ENCODE data around the gene ATG9B.

ATG9B gene

DNA sequence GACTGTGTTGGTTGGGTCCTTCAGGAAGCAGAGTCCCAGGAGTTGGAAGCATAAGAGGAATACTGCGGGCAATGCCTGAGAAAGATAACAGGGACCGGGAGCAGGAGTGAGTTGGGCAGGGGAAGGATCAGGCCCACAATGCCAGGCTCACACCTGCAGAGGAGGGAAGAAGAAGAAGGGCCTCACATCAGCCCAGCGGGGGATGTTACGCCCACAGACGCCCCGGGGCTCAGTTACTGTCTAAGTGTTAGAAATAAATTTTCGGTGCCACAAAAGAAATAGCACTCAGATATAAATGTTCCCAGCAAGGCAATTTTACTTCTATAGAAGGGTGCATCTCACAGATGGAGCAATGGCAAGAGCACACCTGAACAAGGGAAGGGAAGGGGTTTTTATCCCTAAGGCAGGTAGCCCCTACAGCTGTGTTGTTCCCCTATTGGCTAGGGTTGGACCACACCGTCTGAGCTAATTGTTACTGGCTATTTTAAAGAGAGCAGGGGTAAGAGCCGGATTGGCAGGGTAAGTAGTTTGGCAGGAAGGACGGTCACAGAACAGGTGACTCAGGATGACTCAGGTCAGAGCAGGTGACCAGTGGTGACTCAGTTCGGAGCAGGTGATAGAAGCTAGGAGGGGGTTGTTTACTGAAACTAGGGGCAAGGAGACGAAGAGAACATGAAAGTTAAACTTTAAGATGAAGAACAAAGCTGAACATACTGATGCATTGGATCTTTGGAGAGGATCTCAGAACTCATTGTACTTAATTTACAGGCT lies 33.7 kb downstream of the ATG9B start, which contains the start of gene NOS3:
TSS of gene NOS3 (plus strand) at position 602 of the 771 bp plus-strand sequence. CDS start 2,787 bp downstream, outside the sequence.
- Histone ChIP-seq H3K4me3 (ENCODE audit: low read length) (no peak within 1 kb of the TSS), H3K9me3 (ENCODE audit: control insufficient read depth, low read depth, low read length) (no peaks in the 10 kb centered on the region), H3K27me3 (ENCODE audit: control insufficient read depth, insufficient read depth, low read length) (no peaks in the 10 kb centered on the region), H3K9ac (ENCODE audit: low read length) (no peak within 1 kb of the TSS), H3K36me3 (ENCODE audit: control insufficient read depth, low read depth, low read length) (no peaks in the 10 kb centered on the region), H3K4me1 (ENCODE audit: control insufficient read depth, low read depth, low read length) (peaks cover 12% of the 10 kb centered on the region), H3K27ac (ENCODE audit: low read length) (no peak within 1 kb of the TSS)

DNA sequence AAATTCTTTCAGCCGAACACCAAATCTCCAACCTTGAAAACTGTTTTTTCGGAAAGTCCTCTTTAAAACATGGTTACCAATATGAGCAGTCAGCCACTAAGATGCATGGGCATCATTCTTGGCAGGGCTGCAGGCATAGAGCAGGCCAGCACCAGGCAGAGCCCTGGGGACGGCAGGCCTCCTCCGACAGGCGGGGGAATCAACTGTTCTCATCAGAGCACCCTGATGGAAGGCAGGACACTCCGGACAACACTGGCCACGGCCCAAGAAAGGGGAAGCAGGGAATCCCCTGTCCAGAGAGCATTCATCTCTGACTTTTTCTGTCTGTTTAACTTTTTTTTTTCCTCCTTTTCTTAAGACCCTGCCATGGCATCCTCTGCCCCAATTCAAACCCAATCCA lies 34.8 kb downstream of the ATG9B start:
- Histone ChIP-seq H3K9me3 (ENCODE audit: control insufficient read depth, low read depth, low read length) (no peaks in the 10 kb centered on the region), H3K4me3 (ENCODE audit: low read length) (no peak overlapping the region), H3K27me3 (ENCODE audit: control insufficient read depth, insufficient read depth, low read length) (no peaks in the 10 kb centered on the region), H3K4me1 (ENCODE audit: control insufficient read depth, low read depth, low read length) (peaks cover 12% of the 10 kb centered on the region), H3K27ac (ENCODE audit: low read length) (no peak overlapping the region), H3K36me3 (ENCODE audit: control insufficient read depth, low read depth, low read length) (no peaks in the 10 kb centered on the region), H3K9ac (ENCODE audit: low read length) (no peak overlapping the region)

DNA sequence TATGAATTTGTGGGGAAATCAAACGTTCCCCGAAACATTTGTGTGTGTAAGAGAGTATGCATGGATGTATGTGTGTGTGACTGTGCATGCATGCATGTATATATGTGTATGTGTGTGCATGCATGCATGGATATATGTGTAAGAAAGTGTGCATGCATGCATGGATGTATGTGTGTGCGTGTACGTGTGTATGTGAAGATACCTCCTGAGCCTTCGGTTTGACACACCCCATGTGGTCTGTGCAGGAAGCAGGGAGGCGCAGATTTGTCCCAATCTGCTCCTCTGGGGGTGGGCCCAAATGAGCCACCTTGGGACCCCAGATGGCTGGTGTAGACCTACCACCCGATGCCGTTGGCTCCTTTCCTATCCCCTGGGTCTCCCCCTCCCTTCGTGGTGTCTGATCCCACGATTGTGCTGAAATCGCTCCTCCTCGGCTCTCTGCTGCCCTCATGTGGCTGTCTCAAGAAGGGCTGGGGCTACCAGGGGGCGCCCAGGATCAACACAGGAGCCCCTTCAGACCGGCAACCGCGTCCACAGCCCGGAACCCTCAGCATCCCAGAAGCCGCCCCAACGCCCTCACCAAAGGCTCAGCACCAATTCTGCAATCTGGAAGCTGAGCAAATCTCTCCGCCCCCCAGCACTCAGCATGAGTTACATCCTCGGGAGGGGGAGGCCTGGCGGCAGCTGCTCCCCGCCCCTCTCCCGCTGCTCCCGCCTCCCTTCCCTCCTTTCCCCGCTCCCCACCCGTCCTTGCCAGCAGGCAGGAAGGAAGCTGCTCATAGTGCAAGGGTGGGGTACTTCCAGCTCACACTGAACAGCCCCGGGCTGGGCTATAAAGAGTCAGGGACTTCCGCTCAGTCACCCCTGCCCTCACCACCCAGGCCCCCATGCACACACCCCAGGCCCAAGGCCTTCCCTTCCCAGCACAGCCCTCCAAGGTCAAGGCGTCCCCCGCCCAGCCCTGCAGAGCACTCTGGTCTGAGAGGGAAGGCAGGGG lies 35.8 kb downstream of the ATG9B start:
- Histone ChIP-seq H3K9ac (ENCODE audit: low read length) (no peak overlapping the region), H3K4me3 (ENCODE audit: low read length) (peak overlapping the region; percentile 58), H3K27me3 (ENCODE audit: control insufficient read depth, insufficient read depth, low read length) (peaks cover 1% of the 10 kb centered on the region), H3K4me1 (ENCODE audit: control insufficient read depth, low read depth, low read length) (peaks cover 12% of the 10 kb centered on the region), H3K36me3 (ENCODE audit: control insufficient read depth, low read depth, low read length) (no peaks in the 10 kb centered on the region), H3K27ac (ENCODE audit: low read length) (no peak overlapping the region), H3K9me3 (ENCODE audit: control insufficient read depth, low read depth, low read length) (no peaks in the 10 kb centered on the region)

DNA sequence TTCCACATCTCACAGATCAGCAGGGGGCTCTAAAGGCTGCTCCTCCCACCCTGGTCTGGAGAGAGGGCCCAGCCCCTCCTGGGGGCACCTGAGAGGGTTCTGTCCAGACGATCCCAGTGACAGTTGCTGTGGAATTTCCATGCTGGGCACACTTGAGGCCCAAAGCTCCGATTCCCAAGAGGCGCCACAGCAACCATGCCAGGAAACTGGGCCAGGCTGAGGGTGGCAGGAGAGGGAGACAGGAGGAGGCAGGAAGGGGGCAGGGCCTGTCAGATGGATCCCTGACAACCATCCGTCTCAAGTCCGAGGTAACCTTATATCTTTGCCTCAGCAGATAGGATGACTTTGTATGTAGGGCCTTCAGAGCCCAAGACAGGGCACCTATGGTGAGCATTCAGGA lies 37.7 kb downstream of the ATG9B start:
- H3K36me3 ChIP-seq (ENCODE audit: control insufficient read depth, low read depth, low read length) = no peaks in the 10 kb centered on the region
- H3K9ac ChIP-seq (ENCODE audit: low read length) = no peak overlapping the region
- no peak overlapping the region for H3K4me3 ChIP-seq (ENCODE audit: low read length)
- H3K4me1 ChIP-seq (ENCODE audit: control insufficient read depth, low read depth, low read length) = peaks cover 5% of the 10 kb centered on the region
- no peak overlapping the region for H3K27ac ChIP-seq (ENCODE audit: low read length)
- peaks cover 17% of the 10 kb centered on the region for H3K27me3 ChIP-seq (ENCODE audit: control insufficient read depth, insufficient read depth, low read length)
- H3K9me3 ChIP-seq (ENCODE audit: control insufficient read depth, low read depth, low read length) = no peaks in the 10 kb centered on the region

GRCh38 chr7:150986099-150986512 lies 38.2 kb downstream of the ATG9B start:
- Histone ChIP-seq H3K9me3 (ENCODE audit: control insufficient read depth, low read depth, low read length) (no peaks in the 10 kb centered on the region), H3K27ac (ENCODE audit: low read length) (no peak overlapping the region), H3K4me3 (ENCODE audit: low read length) (no peak overlapping the region), H3K27me3 (ENCODE audit: control insufficient read depth, insufficient read depth, low read length) (peaks cover 22% of the 10 kb centered on the region), H3K9ac (ENCODE audit: low read length) (no peak overlapping the region), H3K36me3 (ENCODE audit: control insufficient read depth, low read depth, low read length) (no peaks in the 10 kb centered on the region), H3K4me1 (ENCODE audit: control insufficient read depth, low read depth, low read length) (peaks cover 5% of the 10 kb centered on the region)

GRCh38 chr7:150983893-150984368 lies 40.4 kb downstream of the ATG9B start:
- Histone ChIP-seq H3K27me3 (ENCODE audit: control insufficient read depth, insufficient read depth, low read length) (peaks cover 38% of the 10 kb centered on the region), H3K9ac (ENCODE audit: low read length) (no peak overlapping the region), H3K4me1 (ENCODE audit: control insufficient read depth, low read depth, low read length) (peaks cover 17% of the 10 kb centered on the region), H3K9me3 (ENCODE audit: control insufficient read depth, low read depth, low read length) (no peaks in the 10 kb centered on the region), H3K36me3 (ENCODE audit: control insufficient read depth, low read depth, low read length) (no peaks in the 10 kb centered on the region), H3K4me3 (ENCODE audit: low read length) (no peak overlapping the region), H3K27ac (ENCODE audit: low read length) (no peak overlapping the region)

DNA sequence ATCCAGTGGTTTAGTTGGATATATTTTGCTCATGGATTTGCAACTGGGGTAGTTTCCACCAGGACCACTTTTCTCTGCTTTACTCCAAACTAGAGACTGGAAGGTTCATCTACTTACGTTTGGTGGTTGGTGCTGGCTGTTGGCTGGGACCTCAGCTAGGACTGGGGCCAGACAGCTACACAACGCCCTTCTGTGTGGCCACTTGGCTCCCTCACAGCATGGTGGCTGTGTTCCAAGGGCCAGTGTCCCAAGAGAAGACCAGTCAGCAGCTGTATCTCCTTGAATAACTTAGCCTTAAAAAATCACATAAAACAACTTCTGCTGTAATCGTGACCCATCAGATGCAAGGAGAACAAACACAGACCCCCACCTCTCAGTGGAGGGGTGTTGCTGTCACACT lies 41.9 kb downstream of the ATG9B start:
- Histone ChIP-seq H3K9ac (ENCODE audit: low read length) (no peak overlapping the region), H3K36me3 (ENCODE audit: control insufficient read depth, low read depth, low read length) (no peaks in the 10 kb centered on the region), H3K27me3 (ENCODE audit: control insufficient read depth, insufficient read depth, low read length) (peaks cover 40% of the 10 kb centered on the region), H3K4me1 (ENCODE audit: control insufficient read depth, low read depth, low read length) (peaks cover 15% of the 10 kb centered on the region), H3K27ac (ENCODE audit: low read length) (no peak overlapping the region), H3K4me3 (ENCODE audit: low read length) (no peak overlapping the region), H3K9me3 (ENCODE audit: control insufficient read depth, low read depth, low read length) (no peaks in the 10 kb centered on the region)

DNA sequence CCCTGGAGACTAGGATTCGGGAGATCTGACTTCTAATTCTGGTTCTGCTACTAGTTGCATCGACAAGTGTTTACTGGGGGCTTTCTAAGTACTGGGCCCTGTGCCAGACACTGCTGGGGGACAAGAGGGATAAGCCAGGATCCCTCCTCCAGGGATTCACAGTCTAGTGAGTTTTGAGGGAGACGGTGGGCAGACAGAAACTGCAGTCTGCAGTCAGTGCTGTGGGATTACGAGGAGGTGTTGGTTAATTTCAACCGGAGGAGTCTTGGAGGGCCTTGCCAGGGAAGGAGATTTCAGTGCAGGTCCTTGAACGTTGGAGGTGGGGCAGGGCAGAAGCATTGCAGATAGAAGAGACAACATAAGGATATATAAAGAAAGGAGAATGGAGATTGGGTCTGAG lies 42.6 kb downstream of the ATG9B start:
- peaks cover 21% of the 10 kb centered on the region for H3K4me1 ChIP-seq (ENCODE audit: control insufficient read depth, low read depth, low read length)
- H3K36me3 ChIP-seq (ENCODE audit: control insufficient read depth, low read depth, low read length) = no peaks in the 10 kb centered on the region
- no peak overlapping the region for H3K27ac ChIP-seq (ENCODE audit: low read length)
- H3K9ac ChIP-seq (ENCODE audit: low read length) = no peak overlapping the region
- H3K27me3 ChIP-seq (ENCODE audit: control insufficient read depth, insufficient read depth, low read length) = peaks cover 48% of the 10 kb centered on the region
- H3K4me3 ChIP-seq (ENCODE audit: low read length) = no peak overlapping the region
- no peaks in the 10 kb centered on the region for H3K9me3 ChIP-seq (ENCODE audit: control insufficient read depth, low read depth, low read length)

DNA sequence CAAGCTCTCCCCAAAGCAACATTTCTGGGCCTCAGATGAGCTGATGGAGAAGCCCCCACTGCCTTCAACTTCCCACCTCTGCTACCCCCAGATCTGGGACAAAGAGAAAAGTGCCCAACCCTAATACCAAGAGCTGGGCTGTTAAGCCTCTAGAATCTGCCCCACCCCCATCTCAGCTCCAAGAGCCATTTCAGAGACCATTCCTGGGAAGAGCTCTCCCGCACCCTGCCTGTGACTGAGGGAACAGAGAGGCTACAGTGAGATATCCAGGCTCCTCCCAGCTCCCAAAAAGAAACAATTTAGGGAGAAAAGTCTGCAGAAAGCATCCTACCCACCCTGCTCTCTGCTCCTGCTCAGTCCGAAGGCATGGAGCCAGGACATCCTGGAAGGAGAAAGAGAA lies 43.6 kb downstream of the ATG9B start:
- peaks cover 30% of the 10 kb centered on the region for H3K4me1 ChIP-seq (ENCODE audit: control insufficient read depth, low read depth, low read length)
- H3K9ac ChIP-seq (ENCODE audit: low read length) = no peak overlapping the region
- H3K36me3 ChIP-seq (ENCODE audit: control insufficient read depth, low read depth, low read length) = no peaks in the 10 kb centered on the region
- peaks cover 57% of the 10 kb centered on the region for H3K27me3 ChIP-seq (ENCODE audit: control insufficient read depth, insufficient read depth, low read length)
- H3K9me3 ChIP-seq (ENCODE audit: control insufficient read depth, low read depth, low read length) = no peaks in the 10 kb centered on the region
- no peak overlapping the region for H3K27ac ChIP-seq (ENCODE audit: low read length)
- H3K4me3 ChIP-seq (ENCODE audit: low read length) = peak overlapping the region; percentile 13

GRCh38 chr7:150979713-150980390 lies 44.4 kb downstream of the ATG9B start:
- H3K4me1 ChIP-seq (ENCODE audit: control insufficient read depth, low read depth, low read length) = peaks cover 36% of the 10 kb centered on the region
- peaks cover 64% of the 10 kb centered on the region for H3K27me3 ChIP-seq (ENCODE audit: control insufficient read depth, insufficient read depth, low read length)
- no peaks in the 10 kb centered on the region for H3K9me3 ChIP-seq (ENCODE audit: control insufficient read depth, low read depth, low read length)
- H3K36me3 ChIP-seq (ENCODE audit: control insufficient read depth, low read depth, low read length) = no peaks in the 10 kb centered on the region
- peak overlapping the region; percentile 12 for H3K9ac ChIP-seq (ENCODE audit: low read length)
- no peak overlapping the region for H3K27ac ChIP-seq (ENCODE audit: low read length)
- peak overlapping the region; percentile 75 for H3K4me3 ChIP-seq (ENCODE audit: low read length)
